NCI-H2171 (cell line): ENCODE data around the gene HECW1.
A peak's percentile ranks its signal among the peaks of the same experiment; 100 is the strongest.

Experiments used
- DNase-seq: peaks from one replicate; lab custom pipeline; 2025; lab: John Stamatoyannopoulos, UW

Gene HECW1

GRCh38 chr7:43505412-43505811 lies 393.0 kb downstream of the HECW1 start:
- DNase-seq = no peak

- no peak for DNase-seq
These were observed 394.0 kb downstream of the HECW1 start for GRCh38 chr7:43506460-43506859.

GRCh38 chr7:43508461-43508860 lies 396.0 kb downstream of the HECW1 start:
- DNase-seq = no peak

GRCh38 chr7:43509906-43510305 lies 397.5 kb downstream of the HECW1 start:
- DNase-seq = no peak

- no peak for DNase-seq
These were observed 398.6 kb downstream of the HECW1 start for GRCh38 chr7:43511029-43511428.

- DNase-seq = no peak
These were observed 399.5 kb downstream of the HECW1 start for GRCh38 chr7:43511769-43512515.

- DNase-seq = no peak
These were observed 400.8 kb downstream of the HECW1 start for GRCh38 chr7:43513251-43513650.

- no peak for DNase-seq
These were observed 404.3 kb downstream of the HECW1 start for GRCh38 chr7:43516581-43517342.

- no peak for DNase-seq
These were observed 405.0 kb downstream of the HECW1 start for GRCh38 chr7:43517464-43517863.

GRCh38 chr7:43520201-43520600 lies 407.8 kb downstream of the HECW1 start:
- DNase-seq = no peak

GRCh38 chr7:43522406-43523156 lies 410.1 kb downstream of the HECW1 start:
- DNase-seq = no peak

- no peak for DNase-seq
These were observed 416.3 kb downstream of the HECW1 start for GRCh38 chr7:43528576-43529354.

- DNase-seq = no peak
These were observed 418.3 kb downstream of the HECW1 start for GRCh38 chr7:43530553-43531410.

- peak; percentile 78 for DNase-seq
These were observed 419.3 kb downstream of the HECW1 start for GRCh38 chr7:43531700-43532099.

GRCh38 chr7:43533801-43534479 lies 421.5 kb downstream of the HECW1 start:
- DNase-seq = no peak

- no peak for DNase-seq
These were observed 422.6 kb downstream of the HECW1 start for GRCh38 chr7:43535031-43535451.

- DNase-seq = no peak
These were observed 423.6 kb downstream of the HECW1 start for GRCh38 chr7:43535810-43536585.

GRCh38 chr7:43536773-43537172 lies 424.3 kb downstream of the HECW1 start:
- DNase-seq = no peak

GRCh38 chr7:43537765-43538403 lies 425.4 kb downstream of the HECW1 start:
- DNase-seq = no peak
